ENCODE measurements around the gene EFHC2.

The EFHC2 gene

GRCh38 chrX:44244008-44244407 is 99.5 kb downstream of the EFHC2 start:
- TF ChIP-seq CTCF (IDR thresholded peaks at IDR 0.05), result peak; percentile 30
- H3K79me2 ChIP-seq, result no peaks in the 10 kb centered on the region
- no peak overlapping the region for H3K4me2 ChIP-seq (ENCODE audit: low read length)
- no peaks in the 10 kb centered on the region for H3K9me3 ChIP-seq (ENCODE audit: control insufficient read depth, low read length)
- H3K4me3 ChIP-seq (ENCODE audit: low read depth, low read length), result no peak overlapping the region
- no peak overlapping the region for H3K9ac ChIP-seq
- no peaks in the 10 kb centered on the region for H3K4me1 ChIP-seq
- H2AFZ ChIP-seq, result no peak overlapping the region
- no peak overlapping the region for H3K27ac ChIP-seq
- H3K27me3 ChIP-seq (ENCODE audit: control insufficient read depth, insufficient read depth, low read length), result no peaks in the 10 kb centered on the region
- no peaks in the 10 kb centered on the region for H3K36me3 ChIP-seq (ENCODE audit: control insufficient read depth, insufficient read depth, low read length)

- Histone ChIP-seq H3K4me1 (no peaks in the 10 kb centered on the region), H3K36me3 (ENCODE audit: control insufficient read depth, insufficient read depth, low read length) (no peaks in the 10 kb centered on the region), H3K79me2 (no peaks in the 10 kb centered on the region), H3K9me3 (ENCODE audit: control insufficient read depth, low read length) (no peaks in the 10 kb centered on the region), H3K27me3 (ENCODE audit: control insufficient read depth, insufficient read depth, low read length) (no peaks in the 10 kb centered on the region), H2AFZ (no peak overlapping the region), H3K27ac (no peak overlapping the region), H3K4me2 (ENCODE audit: low read length) (no peak overlapping the region), H3K9ac (no peak overlapping the region), H3K4me3 (ENCODE audit: low read depth, low read length) (no peak overlapping the region)
- no peak for TF ChIP-seq CTCF (IDR thresholded peaks at IDR 0.05)
Observed at GRCh38 chrX:44241546-44241945, 101.9 kb downstream of the EFHC2 start.

GRCh38 chrX:44240036-44240435 is 103.4 kb downstream of the EFHC2 start:
- Histone ChIP-seq H3K4me3 (ENCODE audit: low read depth, low read length) (no peak overlapping the region), H3K27ac (no peak overlapping the region), H3K27me3 (ENCODE audit: control insufficient read depth, insufficient read depth, low read length) (no peaks in the 10 kb centered on the region), H3K79me2 (no peaks in the 10 kb centered on the region), H3K4me1 (no peaks in the 10 kb centered on the region), H2AFZ (no peak overlapping the region), H3K4me2 (ENCODE audit: low read length) (no peak overlapping the region), H3K9ac (no peak overlapping the region), H3K9me3 (ENCODE audit: control insufficient read depth, low read length) (no peaks in the 10 kb centered on the region), H3K36me3 (ENCODE audit: control insufficient read depth, insufficient read depth, low read length) (no peaks in the 10 kb centered on the region)
- TF ChIP-seq CTCF (IDR thresholded peaks at IDR 0.05), result no peak

- no peaks in the 10 kb centered on the region for H3K79me2 ChIP-seq
- H3K9ac ChIP-seq, result no peak overlapping the region
- H3K4me1 ChIP-seq, result no peaks in the 10 kb centered on the region
- H3K4me3 ChIP-seq (ENCODE audit: low read depth, low read length), result no peak overlapping the region
- H3K36me3 ChIP-seq (ENCODE audit: control insufficient read depth, insufficient read depth, low read length), result no peaks in the 10 kb centered on the region
- no peak overlapping the region for H2AFZ ChIP-seq
- no peaks in the 10 kb centered on the region for H3K27me3 ChIP-seq (ENCODE audit: control insufficient read depth, insufficient read depth, low read length)
- no peak for TF ChIP-seq CTCF (IDR thresholded peaks at IDR 0.05)
- H3K9me3 ChIP-seq (ENCODE audit: control insufficient read depth, low read length), result no peaks in the 10 kb centered on the region
- H3K27ac ChIP-seq, result no peak overlapping the region
- H3K4me2 ChIP-seq (ENCODE audit: low read length), result no peak overlapping the region
Observed at GRCh38 chrX:44239036-44239435, 104.4 kb downstream of the EFHC2 start.

GRCh38 chrX:44235534-44235933 is 107.9 kb downstream of the EFHC2 start:
- Histone ChIP-seq H3K9me3 (ENCODE audit: control insufficient read depth, low read length) (no peaks in the 10 kb centered on the region), H3K4me3 (ENCODE audit: low read depth, low read length) (no peak overlapping the region), H3K36me3 (ENCODE audit: control insufficient read depth, insufficient read depth, low read length) (no peaks in the 10 kb centered on the region), H3K4me2 (ENCODE audit: low read length) (no peak overlapping the region), H3K27me3 (ENCODE audit: control insufficient read depth, insufficient read depth, low read length) (no peaks in the 10 kb centered on the region), H3K9ac (no peak overlapping the region), H3K27ac (no peak overlapping the region), H3K79me2 (no peaks in the 10 kb centered on the region), H3K4me1 (no peaks in the 10 kb centered on the region), H2AFZ (no peak overlapping the region)
- no peak for TF ChIP-seq CTCF (IDR thresholded peaks at IDR 0.05)
